Mucosa of rectum (tissue), 2 donors: ENCODE data around the gene DNAH14.
"Not testable (repeated sequence)": the region's sequence is repeated elsewhere in the genome, so short reads cannot be mapped to it uniquely, and the experiment has no call there.

Source experiments
- H3K27ac ChIP-seq, 2 donors: one replicate each; pipeline ENCODE4 v1.7.0; 2013; ENCODE audit warnings: inconsistent platforms in 2 of 2, low read depth in 2 of 2, low read length in 2 of 2
- H3K27me3 ChIP-seq, 2 donors: one replicate each; pipeline ENCODE4 v1.7.0; 2013; ENCODE audit warnings: low read length in 2 of 2; ENCODE audit not compliant: control insufficient read depth in 2 of 2, insufficient read depth in 2 of 2
- H3K36me3 ChIP-seq, 2 donors: one replicate each; pipeline ENCODE4 v1.7.0; 2013; ENCODE audit warnings: low read length in 2 of 2; ENCODE audit not compliant: control insufficient read depth in 2 of 2, insufficient read depth in 2 of 2
- H3K4me1 ChIP-seq, 2 donors: one replicate each; pipeline ENCODE4 v1.7.0; 2013; ENCODE audit warnings: low read length in 2 of 2, mild to moderate bottlenecking in 1 of 2; ENCODE audit not compliant: control insufficient read depth in 2 of 2, insufficient read depth in 2 of 2
- H3K4me3 ChIP-seq, 2 donors: one replicate each; pipeline ENCODE4 v1.7.0; 2013; ENCODE audit warnings: low read length in 2 of 2
- H3K9ac ChIP-seq, 2 donors: one replicate each; pipeline ENCODE4 v1.7.0; 2013; ENCODE audit warnings: low read length in 2 of 2, low read depth in 1 of 2, mild to moderate bottlenecking in 1 of 2
- H3K9me3 ChIP-seq, 2 donors: one replicate each; pipeline ENCODE4 v1.7.0; 2013; ENCODE audit warnings: low read length in 2 of 2; ENCODE audit not compliant: control insufficient read depth in 2 of 2
- donor health status: healthy.
- donor health status: Normal muscosa, but diverticular disease.

The DNAH14 gene

DNA sequence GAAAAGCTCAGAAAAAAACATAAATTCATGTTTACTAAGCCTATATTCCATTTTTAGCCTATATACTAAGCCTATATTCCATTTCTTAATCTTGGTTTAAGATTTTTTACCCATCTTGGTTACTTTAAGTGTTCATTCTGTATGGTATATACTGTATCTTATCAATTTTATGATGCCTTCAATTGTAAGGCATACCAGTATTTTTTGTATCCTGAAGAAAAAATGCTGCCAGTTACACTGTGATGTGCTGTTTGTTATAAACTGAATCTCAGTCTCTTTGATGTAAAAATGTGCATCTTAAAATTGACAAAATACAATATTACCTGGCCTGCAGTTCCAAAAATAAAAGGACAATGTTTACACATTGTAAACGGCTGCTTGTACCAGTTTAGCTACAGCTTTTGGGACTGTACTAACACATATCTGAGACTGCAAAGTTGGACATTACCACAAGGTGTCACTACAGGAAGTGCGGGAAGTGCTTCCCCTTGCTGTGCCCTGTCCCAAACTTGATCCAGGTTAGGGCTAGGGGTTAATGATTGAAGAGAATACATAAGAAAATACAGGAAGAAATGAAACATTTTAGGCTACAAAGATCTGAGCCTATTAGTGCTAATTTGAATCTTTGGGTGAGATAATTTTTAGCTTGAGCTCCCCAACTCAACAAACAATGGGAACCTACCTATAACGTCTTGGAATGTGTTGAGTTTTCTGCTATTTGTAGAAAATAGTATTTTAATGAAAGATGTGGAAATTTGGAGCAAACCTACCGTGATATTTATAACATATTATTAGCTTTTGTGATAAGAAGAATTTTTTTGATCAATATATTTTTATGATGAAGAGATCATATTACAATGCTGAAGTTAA lies 389.5 kb downstream of the DNAH14 start:
- no peaks in the 10 kb centered on the region for H3K4me1 ChIP-seq
- no peaks in the 10 kb centered on the region for H3K36me3 ChIP-seq
- H3K9me3 ChIP-seq, result no peaks in the 10 kb centered on the region
- no peak overlapping the region for H3K27ac ChIP-seq
- H3K9ac ChIP-seq, result no peak overlapping the region
- H3K27me3 ChIP-seq, result no peaks in the 10 kb centered on the region
- H3K4me3 ChIP-seq, result no peak overlapping the region

DNA sequence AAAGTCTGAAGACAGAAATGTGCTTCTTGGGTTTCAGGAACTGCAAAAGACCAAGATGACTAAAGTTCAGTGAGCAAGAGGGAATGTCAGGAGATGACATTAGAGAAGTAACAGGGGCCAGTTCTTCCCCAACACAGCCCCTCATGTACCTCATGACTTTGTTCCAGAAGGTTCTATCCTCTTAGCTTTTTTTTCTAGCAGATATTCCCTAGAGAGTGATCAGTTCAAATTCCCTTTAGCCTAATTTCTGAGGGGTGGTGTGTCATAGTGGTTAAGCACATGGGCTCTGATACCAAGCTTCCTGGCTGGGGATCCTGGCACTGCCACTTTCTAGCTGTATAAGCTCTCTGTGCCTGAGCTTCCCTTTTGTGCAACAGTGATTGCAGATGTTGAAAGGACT lies 390.4 kb downstream of the DNAH14 start:
- Histone ChIP-seq H3K4me3 (no peak overlapping the region), H3K9ac (no peak overlapping the region), H3K9me3 (no peaks in the 10 kb centered on the region), H3K36me3 (no peaks in the 10 kb centered on the region), H3K4me1 (no peaks in the 10 kb centered on the region), H3K27ac (no peak overlapping the region), H3K27me3 (no peaks in the 10 kb centered on the region)

DNA sequence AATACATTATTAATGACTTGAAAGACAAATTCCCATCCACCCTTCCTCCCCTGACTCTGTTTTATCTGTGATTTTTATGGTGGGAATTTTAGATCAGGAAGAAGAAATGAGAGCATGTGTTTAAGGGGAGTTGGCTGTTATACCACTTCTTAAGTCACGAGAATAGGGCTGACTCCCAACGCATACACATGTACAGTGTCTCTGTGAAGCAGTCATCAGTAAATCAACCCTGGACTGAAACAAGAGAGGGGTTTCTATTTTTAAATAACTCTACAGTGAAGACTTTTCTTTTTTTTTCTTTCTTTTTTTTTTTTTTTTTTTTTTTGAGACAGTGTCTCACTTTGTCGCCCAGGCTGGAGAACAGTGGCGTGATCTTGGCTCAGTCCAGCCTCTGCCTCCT lies 392.3 kb downstream of the DNAH14 start:
- no peaks in the 10 kb centered on the region for H3K4me1 ChIP-seq
- no peak overlapping the region for H3K27ac ChIP-seq
- H3K9ac ChIP-seq, result no peak overlapping the region
- no peak overlapping the region for H3K4me3 ChIP-seq
- H3K9me3 ChIP-seq, result no peaks in the 10 kb centered on the region
- H3K36me3 ChIP-seq, result no peaks in the 10 kb centered on the region
- no peaks in the 10 kb centered on the region for H3K27me3 ChIP-seq

DNA sequence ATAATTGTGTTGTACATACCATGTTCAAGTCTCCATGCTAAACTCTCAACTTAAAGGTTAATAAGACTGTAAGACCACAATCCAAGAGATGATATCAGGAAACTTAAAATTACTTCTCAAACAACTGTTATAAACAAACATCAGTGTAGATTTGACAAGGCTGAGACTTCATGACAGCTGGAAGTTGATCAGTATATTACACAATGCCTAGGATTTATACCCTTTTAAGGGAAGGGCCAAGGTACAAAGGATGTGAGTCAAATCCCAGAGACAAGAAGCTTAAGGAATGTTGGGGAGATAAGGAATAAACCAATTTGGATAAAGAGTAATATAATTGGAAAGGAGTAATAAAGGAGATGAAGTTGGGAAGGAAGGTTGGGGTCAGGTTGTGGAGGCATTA lies 399.6 kb downstream of the DNAH14 start:
- Histone ChIP-seq H3K4me1 (no peaks in the 10 kb centered on the region), H3K9ac (no peak overlapping the region), H3K27ac (no peak overlapping the region), H3K9me3 (no peaks in the 10 kb centered on the region), H3K27me3 (no peaks in the 10 kb centered on the region), H3K4me3 (no peak overlapping the region), H3K36me3 (no peaks in the 10 kb centered on the region)

DNA sequence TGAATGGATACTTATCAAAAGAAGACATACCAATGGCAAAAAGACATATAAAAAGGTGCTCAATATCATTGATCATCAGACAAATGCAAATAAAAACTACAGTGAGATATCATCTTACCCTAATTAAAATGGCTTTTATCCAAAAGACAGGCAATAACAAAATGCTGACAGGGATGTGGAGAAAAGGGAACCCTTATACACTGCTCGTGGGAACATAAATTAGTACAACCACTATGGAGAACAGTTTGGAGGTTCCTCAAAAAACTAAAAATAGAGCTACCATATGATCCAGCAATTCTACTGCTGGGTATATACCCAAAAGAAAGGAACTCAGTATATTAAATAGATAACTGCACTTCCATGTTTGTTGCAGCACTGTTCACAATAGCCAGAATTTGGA lies 400.5 kb downstream of the DNAH14 start:
- not testable (repeated sequence) for H3K4me3 ChIP-seq, H3K9ac ChIP-seq, H3K27ac ChIP-seq

DNA sequence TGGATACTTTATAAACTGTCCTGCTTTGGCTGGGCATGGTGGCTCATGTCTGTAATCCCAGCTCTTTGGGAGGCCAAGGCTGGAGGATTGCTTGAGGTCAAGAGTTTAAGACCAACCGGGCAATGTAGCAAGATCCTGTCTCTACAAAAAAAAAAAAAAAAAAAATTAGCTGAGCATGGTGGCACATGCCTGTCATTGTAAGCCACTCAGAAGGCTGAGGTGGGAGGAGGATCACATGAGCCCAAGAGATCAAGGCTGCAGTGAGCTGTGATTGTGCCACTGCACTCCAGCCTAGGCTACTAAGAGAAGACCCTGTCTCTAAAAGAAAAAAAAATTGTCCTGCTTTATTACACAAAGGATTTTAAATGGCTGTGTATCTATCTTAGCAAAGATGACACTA lies 403.2 kb downstream of the DNAH14 start:
- no peaks in the 10 kb centered on the region for H3K9me3 ChIP-seq
- no peak overlapping the region for H3K4me3 ChIP-seq
- H3K9ac ChIP-seq, result no peak overlapping the region
- no peaks in the 10 kb centered on the region for H3K27me3 ChIP-seq
- no peaks in the 10 kb centered on the region for H3K4me1 ChIP-seq
- no peaks in the 10 kb centered on the region for H3K36me3 ChIP-seq
- H3K27ac ChIP-seq, result no peak overlapping the region

More for the DNA sequence above, 400.5 kb downstream of the DNAH14 start:
- not testable (repeated sequence) for H3K36me3 ChIP-seq, H3K27me3 ChIP-seq, H3K4me1 ChIP-seq, H3K9me3 ChIP-seq

DNA sequence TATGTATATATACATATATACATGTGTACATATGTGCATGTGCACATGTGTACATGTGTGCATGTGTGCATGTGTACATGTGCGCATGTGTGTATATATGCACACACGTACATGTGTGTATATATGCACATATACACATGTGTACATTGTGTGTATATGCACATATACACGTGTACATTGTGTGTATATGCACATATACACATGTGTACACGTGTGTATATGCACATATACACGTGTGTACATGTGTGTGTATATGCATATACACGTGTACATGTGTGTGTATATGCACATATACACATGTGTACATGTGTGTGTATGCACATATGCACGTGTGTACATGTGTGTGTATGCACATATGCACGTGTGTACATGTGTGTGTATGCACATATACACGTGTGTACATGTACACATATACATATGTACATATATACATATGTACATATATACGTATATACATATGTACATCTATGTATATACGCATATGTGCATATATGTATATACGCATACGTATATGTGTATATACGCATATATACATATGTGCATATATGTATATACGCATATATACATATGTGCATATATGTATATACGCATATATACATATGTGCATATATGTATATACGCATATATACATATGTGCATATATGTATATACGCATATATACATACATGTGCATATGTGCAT lies 405.8 kb downstream of the DNAH14 start:
- H3K27me3 ChIP-seq, H3K4me1 ChIP-seq, H3K9me3 ChIP-seq, H3K9ac ChIP-seq, H3K4me3 ChIP-seq, H3K27ac ChIP-seq, H3K36me3 ChIP-seq: not testable (repeated sequence)

DNA sequence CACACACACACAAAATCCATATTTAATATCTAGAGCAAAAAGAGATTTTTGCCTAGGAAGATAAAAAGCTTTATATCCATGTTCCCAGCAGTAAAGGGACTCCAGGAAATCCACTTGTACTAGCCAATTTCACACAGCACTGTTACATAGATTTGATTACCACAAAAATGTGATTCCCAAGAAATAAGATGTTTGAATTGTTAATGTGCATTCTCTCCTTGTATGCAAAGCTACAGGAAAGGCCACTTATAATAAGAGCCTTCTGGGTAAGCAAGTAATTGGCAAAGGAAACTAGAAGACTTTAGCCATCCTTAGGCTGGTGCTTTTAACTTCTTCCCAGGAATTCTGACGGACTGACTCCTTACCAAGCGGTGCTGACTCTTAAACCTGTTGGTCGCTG lies 409.1 kb downstream of the DNAH14 start:
- Histone ChIP-seq H3K9me3 (no peaks in the 10 kb centered on the region), H3K36me3 (no peaks in the 10 kb centered on the region)

DNA sequence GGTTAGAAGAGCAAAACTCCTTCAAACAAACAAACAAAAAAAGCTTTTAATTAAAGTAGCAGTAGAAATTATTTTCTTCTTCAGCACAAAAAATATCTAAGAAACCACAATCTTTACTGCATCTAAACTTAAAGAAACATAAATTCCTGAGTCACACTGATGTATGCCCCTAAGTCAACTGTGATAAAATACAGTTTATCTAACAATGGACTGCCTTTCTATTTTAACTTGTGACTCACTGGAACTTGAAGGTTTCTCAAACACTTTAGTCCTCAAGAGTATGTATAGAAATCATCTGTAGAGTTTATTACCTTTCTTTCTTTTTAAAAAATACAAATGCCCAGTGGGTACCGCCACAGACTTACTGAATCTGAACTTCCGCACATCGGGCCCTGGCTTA lies 412.2 kb downstream of the DNAH14 start:
- no peaks in the 10 kb centered on the region for H3K27me3 ChIP-seq

More for the DNA sequence above, 409.1 kb downstream of the DNAH14 start:
- no peaks in the 10 kb centered on the region for H3K4me1 ChIP-seq
- no peak overlapping the region for H3K9ac ChIP-seq
- no peaks in the 10 kb centered on the region for H3K27me3 ChIP-seq
- H3K4me3 ChIP-seq, result no peak overlapping the region
- no peak overlapping the region for H3K27ac ChIP-seq

DNA sequence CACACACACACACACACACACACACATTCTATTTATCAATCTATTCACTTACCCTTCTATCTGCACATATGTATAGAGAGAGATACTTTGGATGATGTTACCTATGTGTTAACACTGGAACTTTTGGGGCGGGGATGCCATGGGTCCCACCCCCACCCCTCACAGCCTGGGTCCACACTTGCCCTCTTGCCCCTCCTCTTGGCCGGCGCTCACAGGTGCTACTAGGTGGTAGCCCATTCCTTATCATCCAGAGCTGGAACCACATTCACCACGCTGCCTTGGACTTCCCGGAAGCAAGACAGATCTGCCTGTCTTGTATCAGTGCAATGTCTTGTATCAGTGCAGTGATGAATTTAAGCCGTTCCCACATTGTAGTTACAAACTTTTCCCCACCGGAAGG lies 413.2 kb downstream of the DNAH14 start:
- H3K27ac ChIP-seq, result no peak overlapping the region
- H3K4me3 ChIP-seq, result no peak overlapping the region
- no peaks in the 10 kb centered on the region for H3K9me3 ChIP-seq
- H3K36me3 ChIP-seq, result no peaks in the 10 kb centered on the region
- H3K9ac ChIP-seq, result no peak overlapping the region
- H3K4me1 ChIP-seq, result no peaks in the 10 kb centered on the region
- H3K27me3 ChIP-seq, result no peaks in the 10 kb centered on the region

More for the DNA sequence above, 412.2 kb downstream of the DNAH14 start:
- H3K9ac ChIP-seq, result no peak overlapping the region
- no peaks in the 10 kb centered on the region for H3K36me3 ChIP-seq
- H3K9me3 ChIP-seq, result no peaks in the 10 kb centered on the region
- no peak overlapping the region for H3K4me3 ChIP-seq
- no peak overlapping the region for H3K27ac ChIP-seq
- no peaks in the 10 kb centered on the region for H3K4me1 ChIP-seq
